H9 (cell line): ENCODE data around the gene SHISA9. TPM values are rescaled to one million over a fixed set of nuclear protein-coding genes. Genes with fewer than 3 reads are reported as not detected.

ENCODE experiments used
- DNase-seq: peaks from one replicate; pipeline ENCODE4 v3.0.0-alpha.2; 2017
- H2AFZ ChIP-seq: one replicate; pipeline ENCODE4 v1.6.1; 2013; ENCODE audit warnings: mild to moderate bottlenecking, low read length, control low read depth, moderate library complexity
- H2AK5ac ChIP-seq: 2 replicates; pipeline ENCODE4 v1.6.1; 2013; ENCODE audit warnings: low read length, control low read depth, mixed read lengths; ENCODE audit not compliant: insufficient read length
- H2BK120ac ChIP-seq: one replicate; pipeline ENCODE4 v1.6.1; 2013; ENCODE audit warnings: low read depth, mild to moderate bottlenecking, low read length, control low read depth, inconsistent platforms; ENCODE audit not compliant: poor library complexity, severe bottlenecking
- H2BK12ac ChIP-seq: 2 replicates; pipeline ENCODE4 v1.6.1; 2013; ENCODE audit warnings: low read length, control low read depth, mixed read lengths, low read depth; ENCODE audit not compliant: insufficient read length
- H2BK15ac ChIP-seq: 2 replicates; pipeline ENCODE4 v1.6.1; 2013; ENCODE audit warnings: low read depth, low read length, control low read depth
- H2BK20ac ChIP-seq: one replicate; pipeline ENCODE4 v1.6.1; 2013; ENCODE audit warnings: low read depth, mild to moderate bottlenecking, low read length, control low read depth, inconsistent platforms; ENCODE audit not compliant: poor library complexity, severe bottlenecking
- H2BK5ac ChIP-seq: 2 replicates; pipeline ENCODE4 v1.6.1; 2013; ENCODE audit warnings: low read length, control low read depth, mixed read lengths; ENCODE audit not compliant: insufficient read length
- H3K14ac ChIP-seq: 2 replicates; pipeline ENCODE4 v1.6.1; 2013; ENCODE audit warnings: low read length, control low read depth; ENCODE audit not compliant: insufficient read depth
- H3K18ac ChIP-seq: 2 replicates; pipeline ENCODE4 v1.6.1; 2013; ENCODE audit warnings: low read depth, mild to moderate bottlenecking, mixed read lengths, low read length, control low read depth; ENCODE audit not compliant: insufficient read length
- H3K23ac ChIP-seq: 2 replicates; pipeline ENCODE4 v1.6.1; 2013; ENCODE audit warnings: low read length, control low read depth, mixed read lengths, low read depth; ENCODE audit not compliant: insufficient read length
- H3K23me2 ChIP-seq: 2 replicates; pipeline ENCODE4 v1.6.1; 2013; ENCODE audit warnings: low read depth, mild to moderate bottlenecking, mixed read lengths, low read length, control low read depth; ENCODE audit not compliant: insufficient read length, poor library complexity, severe bottlenecking
- H3K27ac ChIP-seq: 2 replicates; pipeline ENCODE4 v1.5.1; 2013; ENCODE audit warnings: low read length, control low read depth, mixed read lengths, low read depth; ENCODE audit not compliant: insufficient read length
- H3K27me3 ChIP-seq: 2 replicates; pipeline ENCODE4 v1.6.1; 2013; ENCODE audit warnings: low read length, control low read depth, inconsistent platforms; ENCODE audit not compliant: insufficient read depth
- H3K4ac ChIP-seq: 2 replicates; pipeline ENCODE4 v1.6.1; 2013; ENCODE audit warnings: low read depth, mild to moderate bottlenecking, control low read depth, inconsistent platforms, low read length, moderate library complexity
- H3K4me1 ChIP-seq: 2 replicates; pipeline ENCODE4 v1.6.1; 2013; ENCODE audit warnings: low read length, control low read depth, inconsistent platforms; ENCODE audit not compliant: insufficient read depth
- H3K4me2 ChIP-seq: 2 replicates; pipeline ENCODE4 v1.6.1; 2013; ENCODE audit warnings: low read length, control low read depth, mixed read lengths; ENCODE audit not compliant: insufficient read length, insufficient read depth
- H3K56ac ChIP-seq: 2 replicates; pipeline ENCODE4 v1.6.1; 2013; ENCODE audit warnings: low read depth, mild to moderate bottlenecking, mixed read lengths, low read length, control low read depth; ENCODE audit not compliant: insufficient read length
- H3K79me1 ChIP-seq: 2 replicates; pipeline ENCODE4 v1.6.1; 2013; ENCODE audit warnings: low read depth, mild to moderate bottlenecking, moderate library complexity, low read length, control low read depth, inconsistent platforms; ENCODE audit not compliant: insufficient read depth, poor library complexity, severe bottlenecking
- H3K79me2 ChIP-seq: 2 replicates; pipeline ENCODE4 v1.6.1; 2013; ENCODE audit warnings: low read length, control low read depth, inconsistent platforms; ENCODE audit not compliant: insufficient read depth
- H3K9ac ChIP-seq: 2 replicates; pipeline ENCODE4 v1.6.1; 2013; ENCODE audit warnings: low read length, control low read depth, mixed read lengths; ENCODE audit not compliant: insufficient read length; ENCODE audit errors: extremely low read depth
- H3K9me3 ChIP-seq: one replicate; pipeline ENCODE4 v1.6.1; 2013; ENCODE audit warnings: low read depth, low read length, inconsistent platforms; ENCODE audit not compliant: control insufficient read depth
- H3T11ph ChIP-seq: one replicate; pipeline ENCODE4 v1.6.1; 2013; ENCODE audit warnings: mild to moderate bottlenecking, low read length, control low read depth, inconsistent platforms
- H4K20me1 ChIP-seq: one replicate; pipeline ENCODE4 v1.6.1; 2013; ENCODE audit not compliant: control insufficient read depth, insufficient read length, insufficient read depth
- H4K5ac ChIP-seq: 2 replicates; pipeline ENCODE4 v1.6.1; 2013; ENCODE audit warnings: low read depth, mild to moderate bottlenecking, mixed read lengths, low read length, control low read depth; ENCODE audit not compliant: insufficient read length
- H4K8ac ChIP-seq: replicated peaks from 2 replicates; pipeline ENCODE4 v1.6.1; 2013; ENCODE audit warnings: low read length, control low read depth, mixed read lengths, low read depth; ENCODE audit not compliant: insufficient read length
- H4K91ac ChIP-seq: 2 replicates; pipeline ENCODE4 v1.6.1; 2013; ENCODE audit warnings: low read depth, mild to moderate bottlenecking, moderate library complexity, mixed read lengths, low read length, control low read depth; ENCODE audit not compliant: insufficient read length
- H3K27ac Mint-ChIP-seq, 3 experiments: 2 replicates in 2 of 3; 3 replicates in 1 of 3; pipeline ENCODE4 v1.8.0; 2020 to 2021; ENCODE audit warnings: mixed read lengths in 3 of 3, mild to moderate bottlenecking in 1 of 3, moderate library complexity in 1 of 3
- H3K27me3 Mint-ChIP-seq: 2 replicates; pipeline ENCODE4 v1.8.0; 2021; ENCODE audit warnings: low read depth, mild to moderate bottlenecking, moderate library complexity, mixed read lengths
- H3K36me3 Mint-ChIP-seq, 3 experiments: 2 replicates in 2 of 3; 3 replicates in 1 of 3; pipeline ENCODE4 v1.8.0; 2020 to 2021; ENCODE audit warnings: low read depth in 3 of 3, mixed read lengths in 3 of 3; ENCODE audit not compliant: insufficient read depth in 1 of 3
- H3K4me1 Mint-ChIP-seq, 2 experiments: 2 replicates each; pipeline ENCODE4 v1.8.0; 2020; ENCODE audit warnings: mixed read lengths in 2 of 2
- H3K4me3 Mint-ChIP-seq, 2 experiments: 2 replicates in 1 of 2; 3 replicates in 1 of 2; pipeline ENCODE4 v1.8.0; 2020 to 2021; ENCODE audit warnings: mild to moderate bottlenecking in 2 of 2, mixed read lengths in 2 of 2, moderate library complexity in 1 of 2
- H3K9me3 Mint-ChIP-seq, 2 experiments: 2 replicates in 1 of 2; 3 replicates in 1 of 2; pipeline ENCODE4 v1.8.0; 2020; ENCODE audit warnings: mild to moderate bottlenecking in 2 of 2, mixed read lengths in 2 of 2, moderate library complexity in 1 of 2
- CTCF ChIP-seq: fragments of 200-600 bp; sonication (generic); conservative IDR thresholded peaks from 3 replicates; pipeline ENCODE4 v1.8.0; 2021; ENCODE audit warnings: antibody characterized with exemption, mild to moderate bottlenecking
- WGBS: extraction: QIAGEN DNeasy Blood & Tissue Kit; methylation state at CpG from one replicate; pipeline ENCODE4 v1.1.7; 2013; ENCODE audit warnings: missing lambda C conversion rate, low lambda C conversion rate, mixed read lengths; ENCODE audit not compliant: insufficient read length; ENCODE audit errors: extremely low coverage; 5-methylcytosine and 5-hydroxymethylcytosine counted together
- total RNA-seq: library from RNA; stranded (reverse); gene quantifications from 2 replicates; pipeline ENCODE4 v1.2.1, GENCODE V29; 2021

SHISA9 gene
- total RNA-seq, 1 experiment from 2014 or later = 7.0 TPM

- Histone ChIP-seq H3K4me2 (no peak overlapping the region), H3T11ph (no peak overlapping the region)
- no CpG with 5 or more reads among the region's 3 CpGs for WGBS
Measured at GRCh38 chr16:13136901-13137300, 235.5 kb downstream of the SHISA9 start.

More at GRCh38 chr16:13136901-13137300, 235.5 kb downstream of the SHISA9 start:
- H3K27me3 Mint-ChIP-seq = no peaks in the 10 kb centered on the region; the same call in 1 of the 2 replicates
- no peak overlapping the region for H2BK120ac ChIP-seq
- no peak overlapping the region for H2BK20ac ChIP-seq
- no peaks in the 10 kb centered on the region for H3K4me1 ChIP-seq
- no peak for DNase-seq
- no peaks in the 10 kb centered on the region for H3K79me2 ChIP-seq
- no peak overlapping the region for H2BK12ac ChIP-seq
- no peak overlapping the region for H3K27ac Mint-ChIP-seq
- H2AFZ ChIP-seq = no peak overlapping the region
- no peaks in the 10 kb centered on the region for H4K20me1 ChIP-seq
- H3K27ac ChIP-seq = no peak overlapping the region
- no peak overlapping the region for H3K56ac ChIP-seq
- no peaks in the 10 kb centered on the region for H3K23me2 ChIP-seq
- no peak overlapping the region for H3K4ac ChIP-seq
- H2BK15ac ChIP-seq = no peak overlapping the region
- peaks cover 0 to 4% of the 10 kb centered on the region in 2 experiments; a peak in 3 of 5 replicates for H3K9me3 Mint-ChIP-seq
- H3K4me3 Mint-ChIP-seq = no peak overlapping the region
- no peaks in the 10 kb centered on the region for H3K27me3 ChIP-seq
- no peak overlapping the region for H4K8ac ChIP-seq
- H3K9ac ChIP-seq = no peak overlapping the region
- H3K4me1 Mint-ChIP-seq = no peaks in the 10 kb centered on the region
- no peak overlapping the region for H3K14ac ChIP-seq
- no peak overlapping the region for H2AK5ac ChIP-seq
- no peak overlapping the region for H4K5ac ChIP-seq
- no peaks in the 10 kb centered on the region for H3K9me3 ChIP-seq
- no peak for TF ChIP-seq CTCF
- H4K91ac ChIP-seq = no peak overlapping the region
- H3K79me1 ChIP-seq = no peaks in the 10 kb centered on the region
- H3K23ac ChIP-seq = no peak overlapping the region
- H2BK5ac ChIP-seq = no peak overlapping the region
- H3K36me3 Mint-ChIP-seq = peaks cover 0 to 14% (median 6%) of the 10 kb centered on the region in 3 experiments; a peak in 6 of 7 replicates
- no peak overlapping the region for H3K18ac ChIP-seq
